Measurements from ENCODE around the gene MRPL34. TPM values are rescaled to one million over a fixed set of nuclear protein-coding genes. Genes with fewer than 3 reads are reported as not detected.
A peak's percentile ranks its signal among the peaks of the same experiment; 100 is the strongest.

Gene MRPL34
- total and polyA plus RNA-seq, 9 of the 15 experiments (the other 6 are each of a cell fraction or from before 2014, with no cell fraction given) = 11.5 to 256 (median 72.5) TPM

DNA sequence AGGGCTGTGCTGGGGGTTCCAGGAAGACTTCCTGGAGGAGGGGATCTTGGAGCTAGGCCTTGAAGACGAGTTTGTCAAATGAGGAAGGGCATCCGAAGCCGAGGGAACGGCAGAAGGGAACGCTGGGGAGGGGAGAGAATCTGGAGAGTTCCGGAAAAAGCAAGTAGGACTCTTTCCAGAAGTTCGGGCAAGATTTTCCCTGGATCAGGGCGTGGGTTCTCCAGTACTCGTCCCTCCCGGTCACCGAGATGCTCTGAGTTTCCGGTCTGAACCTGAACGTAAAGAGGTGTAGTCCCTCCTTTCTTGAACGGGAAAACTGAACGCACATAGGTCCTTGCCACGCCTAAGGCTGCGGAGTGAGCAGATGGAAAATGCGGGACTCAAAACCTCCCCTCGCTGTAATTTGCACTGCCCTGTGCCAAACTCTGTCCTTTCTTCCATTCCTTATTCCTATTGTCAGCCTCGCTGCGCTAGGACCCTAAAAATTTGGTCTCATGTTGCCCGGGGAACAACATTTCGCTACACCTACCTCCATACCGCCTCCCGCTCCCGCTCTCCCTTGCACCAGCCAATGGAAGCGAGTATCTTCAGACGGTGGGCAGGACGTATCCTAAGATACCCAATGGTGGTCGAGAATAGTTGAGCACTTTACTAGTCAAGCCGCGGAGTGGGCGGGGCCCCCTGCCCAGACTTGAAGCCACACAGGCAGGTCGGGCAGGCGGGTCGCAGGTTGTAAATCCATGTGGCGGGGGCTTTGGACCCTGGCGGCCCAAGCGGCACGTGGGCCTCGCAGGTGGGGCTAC is 31.4 kb downstream of the MRPL34 start, which contains the start of gene GTPBP3 (continued):
- TF ChIP-seq, protein P1, sequence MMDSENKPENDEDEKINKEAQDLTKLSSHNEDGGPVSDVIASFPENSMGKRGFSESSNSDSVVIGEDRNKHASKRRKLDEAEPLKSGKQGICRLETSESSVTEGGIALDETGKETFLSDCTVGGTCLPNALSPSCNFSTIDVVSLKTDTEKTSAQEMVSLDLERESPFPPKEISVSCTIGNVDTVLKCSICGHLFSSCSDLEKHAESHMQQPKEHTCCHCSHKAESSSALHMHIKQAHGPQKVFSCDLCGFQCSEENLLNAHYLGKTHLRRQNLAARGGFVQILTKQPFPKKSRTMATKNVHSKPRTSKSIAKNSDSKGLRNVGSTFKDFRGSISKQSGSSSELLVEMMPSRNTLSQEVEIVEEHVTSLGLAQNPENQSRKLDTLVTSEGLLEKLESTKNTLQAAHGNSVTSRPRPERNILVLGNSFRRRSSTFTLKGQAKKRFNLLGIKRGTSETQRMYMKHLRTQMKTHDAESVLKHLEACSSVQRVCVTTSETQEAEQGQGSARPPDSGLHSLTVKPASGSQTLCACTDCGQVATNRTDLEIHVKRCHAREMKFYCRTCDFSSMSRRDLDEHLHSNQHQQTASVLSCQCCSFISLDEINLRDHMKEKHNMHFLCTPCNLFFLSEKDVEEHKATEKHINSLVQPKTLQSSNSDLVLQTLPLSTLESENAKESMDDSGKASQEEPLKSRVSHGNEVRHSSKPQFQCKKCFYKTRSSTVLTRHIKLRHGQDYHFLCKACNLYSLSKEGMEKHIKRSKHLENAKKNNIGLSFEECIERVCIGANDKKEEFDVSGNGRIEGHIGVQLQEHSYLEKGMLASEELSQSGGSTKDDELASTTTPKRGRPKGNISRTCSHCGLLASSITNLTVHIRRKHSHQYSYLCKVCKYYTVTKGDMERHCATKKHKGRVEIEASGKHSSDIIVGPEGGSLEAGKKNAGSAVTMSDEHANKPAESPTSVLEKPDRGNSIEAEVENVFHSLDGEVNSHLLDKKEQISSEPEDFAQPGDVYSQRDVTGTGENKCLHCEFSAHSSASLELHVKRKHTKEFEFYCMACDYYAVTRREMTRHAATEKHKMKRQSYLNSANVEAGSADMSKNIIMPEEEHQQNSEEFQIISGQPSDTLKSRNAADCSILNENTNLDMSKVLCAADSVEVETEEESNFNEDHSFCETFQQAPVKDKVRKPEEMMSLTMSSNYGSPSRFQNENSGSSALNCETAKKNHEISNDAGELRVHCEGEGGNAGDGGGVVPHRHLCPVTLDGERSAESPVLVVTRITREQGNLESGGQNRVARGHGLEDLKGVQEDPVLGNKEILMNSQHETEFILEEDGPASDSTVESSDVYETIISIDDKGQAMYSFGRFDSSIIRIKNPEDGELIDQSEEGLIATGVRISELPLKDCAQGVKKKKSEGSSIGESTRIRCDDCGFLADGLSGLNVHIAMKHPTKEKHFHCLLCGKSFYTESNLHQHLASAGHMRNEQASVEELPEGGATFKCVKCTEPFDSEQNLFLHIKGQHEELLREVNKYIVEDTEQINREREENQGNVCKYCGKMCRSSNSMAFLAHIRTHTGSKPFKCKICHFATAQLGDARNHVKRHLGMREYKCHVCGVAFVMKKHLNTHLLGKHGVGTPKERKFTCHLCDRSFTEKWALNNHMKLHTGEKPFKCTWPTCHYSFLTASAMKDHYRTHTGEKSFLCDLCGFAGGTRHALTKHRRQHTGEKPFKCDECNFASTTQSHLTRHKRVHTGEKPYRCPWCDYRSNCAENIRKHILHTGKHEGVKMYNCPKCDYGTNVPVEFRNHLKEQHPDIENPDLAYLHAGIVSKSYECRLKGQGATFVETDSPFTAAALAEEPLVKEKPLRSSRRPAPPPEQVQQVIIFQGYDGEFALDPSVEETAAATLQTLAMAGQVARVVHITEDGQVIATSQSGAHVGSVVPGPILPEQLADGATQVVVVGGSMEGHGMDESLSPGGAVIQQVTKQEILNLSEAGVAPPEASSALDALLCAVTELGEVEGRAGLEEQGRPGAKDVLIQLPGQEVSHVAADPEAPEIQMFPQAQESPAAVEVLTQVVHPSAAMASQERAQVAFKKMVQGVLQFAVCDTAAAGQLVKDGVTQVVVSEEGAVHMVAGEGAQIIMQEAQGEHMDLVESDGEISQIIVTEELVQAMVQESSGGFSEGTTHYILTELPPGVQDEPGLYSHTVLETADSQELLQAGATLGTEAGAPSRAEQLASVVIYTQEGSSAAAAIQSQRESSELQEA (IDR thresholded peaks at IDR 0.05; ENCODE audit: low read depth) = peak; percentile 41; the same call in 1 of the 2 replicates
- no peak for TF ChIP-seq SRSF1 (IDR thresholded peaks at IDR 0.05; ENCODE audit: low read depth, low read length)
- no peak for TF ChIP-seq IFI16 (CRISPR knock-in tag; IDR thresholded peaks at IDR 0.05)
- TF ChIP-seq HDAC3 (IDR thresholded peaks at IDR 0.05; ENCODE audit: borderline replicate concordance, partially characterized antibody) = no peak
- TF ChIP-seq, protein P2, sequence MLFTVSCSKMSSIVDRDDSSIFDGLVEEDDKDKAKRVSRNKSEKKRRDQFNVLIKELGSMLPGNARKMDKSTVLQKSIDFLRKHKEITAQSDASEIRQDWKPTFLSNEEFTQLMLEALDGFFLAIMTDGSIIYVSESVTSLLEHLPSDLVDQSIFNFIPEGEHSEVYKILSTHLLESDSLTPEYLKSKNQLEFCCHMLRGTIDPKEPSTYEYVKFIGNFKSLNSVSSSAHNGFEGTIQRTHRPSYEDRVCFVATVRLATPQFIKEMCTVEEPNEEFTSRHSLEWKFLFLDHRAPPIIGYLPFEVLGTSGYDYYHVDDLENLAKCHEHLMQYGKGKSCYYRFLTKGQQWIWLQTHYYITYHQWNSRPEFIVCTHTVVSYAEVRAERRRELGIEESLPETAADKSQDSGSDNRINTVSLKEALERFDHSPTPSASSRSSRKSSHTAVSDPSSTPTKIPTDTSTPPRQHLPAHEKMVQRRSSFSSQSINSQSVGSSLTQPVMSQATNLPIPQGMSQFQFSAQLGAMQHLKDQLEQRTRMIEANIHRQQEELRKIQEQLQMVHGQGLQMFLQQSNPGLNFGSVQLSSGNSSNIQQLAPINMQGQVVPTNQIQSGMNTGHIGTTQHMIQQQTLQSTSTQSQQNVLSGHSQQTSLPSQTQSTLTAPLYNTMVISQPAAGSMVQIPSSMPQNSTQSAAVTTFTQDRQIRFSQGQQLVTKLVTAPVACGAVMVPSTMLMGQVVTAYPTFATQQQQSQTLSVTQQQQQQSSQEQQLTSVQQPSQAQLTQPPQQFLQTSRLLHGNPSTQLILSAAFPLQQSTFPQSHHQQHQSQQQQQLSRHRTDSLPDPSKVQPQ (CRISPR knock-in tag; IDR thresholded peaks at IDR 0.05; ENCODE audit: borderline replicate concordance) = no peak
- TF ChIP-seq EZH2 (IDR thresholded peaks at IDR 0.05; ENCODE audit: borderline replicate concordance, low read depth, low read length) = no peak
- no peak for TF ChIP-seq CBFA2T2 (conservative IDR thresholded peaks at IDR 0.05)
- TF ChIP-seq BDP1 (IDR thresholded peaks at IDR 0.05; ENCODE audit: insufficient read depth, insufficient read length) = no peak
- peak; percentile 92 for TF ChIP-seq NR2C1 (IDR thresholded peaks at IDR 0.05)
- peak; percentile 91 for TF ChIP-seq NR2C1 (tag; IDR thresholded peaks at IDR 0.05)
- TF ChIP-seq ZNF444 (CRISPR knock-in tag; IDR thresholded peaks at IDR 0.05) = no peak
- TF ChIP-seq, protein P3, sequence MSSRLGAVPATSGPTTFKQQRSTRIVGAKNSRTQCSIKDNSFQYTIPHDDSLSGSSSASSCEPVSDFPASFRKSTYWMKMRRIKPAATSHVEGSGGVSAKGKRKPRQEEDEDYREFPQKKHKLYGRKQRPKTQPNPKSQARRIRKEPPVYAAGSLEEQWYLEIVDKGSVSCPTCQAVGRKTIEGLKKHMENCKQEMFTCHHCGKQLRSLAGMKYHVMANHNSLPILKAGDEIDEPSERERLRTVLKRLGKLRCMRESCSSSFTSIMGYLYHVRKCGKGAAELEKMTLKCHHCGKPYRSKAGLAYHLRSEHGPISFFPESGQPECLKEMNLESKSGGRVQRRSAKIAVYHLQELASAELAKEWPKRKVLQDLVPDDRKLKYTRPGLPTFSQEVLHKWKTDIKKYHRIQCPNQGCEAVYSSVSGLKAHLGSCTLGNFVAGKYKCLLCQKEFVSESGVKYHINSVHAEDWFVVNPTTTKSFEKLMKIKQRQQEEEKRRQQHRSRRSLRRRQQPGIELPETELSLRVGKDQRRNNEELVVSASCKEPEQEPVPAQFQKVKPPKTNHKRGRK (tag; IDR thresholded peaks at IDR 0.05) = peak; percentile 65
- no peak for TF ChIP-seq NFE2 (IDR thresholded peaks at IDR 0.05; ENCODE audit: low read depth)
- no peak for TF ChIP-seq SRSF7 (optimal IDR thresholded peaks at IDR 0.05; ENCODE audit: low read depth, low read length)
- TF ChIP-seq ZC3H11A (IDR thresholded peaks at IDR 0.05; ENCODE audit: low read depth, low read length) = peak; percentile 81; the same call in 1 of the 2 replicates

Data from K562 (cell line).